GM19397 (cell line): Measurements from ENCODE around the gene SMPD4.
"Not testable (repeated sequence)": the region's sequence is repeated elsewhere in the genome, so short reads cannot be mapped to it uniquely, and the experiment has no call there.

Experiments
- ATAC-seq: cut with Tn5 transposase; IDR thresholded peaks from one replicate; pipeline ENCODE4 v1.9.1; 2021; ENCODE audit warnings: mild to moderate bottlenecking, moderate library complexity; ENCODE audit not compliant: unreplicated experiment

The SMPD4 gene

DNA sequence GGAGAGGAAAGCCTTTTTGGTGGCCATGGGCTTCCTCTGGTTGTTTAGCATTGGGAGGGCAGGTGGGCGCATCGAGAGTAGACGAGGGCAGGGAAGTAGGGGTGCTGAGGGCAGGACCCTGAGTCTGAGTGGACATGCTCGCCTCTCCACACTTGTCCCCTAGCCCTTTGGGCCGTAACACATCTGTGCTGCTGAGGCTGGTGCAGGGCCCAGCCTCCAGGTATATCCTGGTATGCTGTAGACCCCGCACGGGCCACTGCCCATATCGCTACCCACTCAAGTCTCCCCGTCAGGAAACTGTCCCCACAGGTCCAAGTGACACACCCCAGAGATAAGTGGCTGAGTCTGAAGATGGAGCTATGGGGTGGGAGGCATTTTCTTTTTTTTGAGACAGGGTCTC, 22.8 kb downstream of the SMPD4 start:
- no peak for ATAC-seq

DNA sequence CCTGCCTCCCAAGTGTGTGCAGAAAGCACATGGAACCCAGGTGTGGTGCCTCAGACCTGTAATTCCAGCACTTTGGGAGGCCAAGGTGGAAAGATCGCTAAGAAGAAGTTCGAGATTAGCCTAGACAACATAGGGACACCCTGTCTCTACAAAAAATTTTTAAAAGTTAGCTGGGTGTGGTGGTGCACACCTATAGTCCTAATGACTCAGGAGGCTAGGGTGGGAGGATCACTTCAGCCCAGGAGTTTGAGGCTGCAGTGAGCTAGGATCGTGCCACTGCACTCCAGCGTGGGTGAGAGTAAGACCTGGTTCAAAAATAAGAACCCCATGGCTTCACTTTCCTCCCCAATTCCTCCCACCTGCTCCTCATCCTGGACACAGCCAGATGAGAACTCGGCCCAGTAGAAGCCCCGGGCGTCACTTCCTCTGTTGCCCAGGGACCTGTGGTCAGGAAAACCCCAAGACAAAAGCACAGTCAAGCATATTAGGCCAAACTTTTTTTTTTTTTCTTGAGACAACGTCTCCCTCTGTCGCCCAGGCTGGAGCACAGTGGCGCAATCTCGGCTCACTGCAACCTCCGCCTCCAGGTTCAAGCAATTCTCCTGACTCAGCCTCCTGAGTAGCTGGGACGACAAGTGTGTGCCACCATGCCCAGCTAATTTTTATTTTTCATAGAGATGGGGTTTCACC, 23.4 kb downstream of the SMPD4 start:
- peak; percentile 85 for ATAC-seq

DNA sequence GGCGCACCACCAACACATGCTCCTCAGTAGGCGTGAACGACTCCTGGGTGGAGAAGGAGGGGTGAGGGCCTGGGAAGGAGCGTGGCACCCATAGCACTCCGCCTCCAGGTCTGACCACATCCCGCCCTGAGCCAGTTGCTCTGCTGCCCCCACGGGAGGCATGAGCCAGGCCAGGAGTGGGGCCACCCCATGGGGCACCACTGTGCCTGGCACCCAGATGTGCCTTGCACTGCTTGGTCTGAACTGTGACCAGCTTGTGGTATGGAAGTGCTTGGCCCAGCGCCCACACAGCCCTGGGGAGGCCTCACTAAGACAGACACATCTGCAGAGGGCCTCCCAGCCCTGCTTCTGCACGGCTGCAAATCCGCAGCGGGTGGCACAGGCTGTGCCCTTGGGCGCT, 24.0 kb downstream of the SMPD4 start:
- ATAC-seq: peak; percentile 36

DNA sequence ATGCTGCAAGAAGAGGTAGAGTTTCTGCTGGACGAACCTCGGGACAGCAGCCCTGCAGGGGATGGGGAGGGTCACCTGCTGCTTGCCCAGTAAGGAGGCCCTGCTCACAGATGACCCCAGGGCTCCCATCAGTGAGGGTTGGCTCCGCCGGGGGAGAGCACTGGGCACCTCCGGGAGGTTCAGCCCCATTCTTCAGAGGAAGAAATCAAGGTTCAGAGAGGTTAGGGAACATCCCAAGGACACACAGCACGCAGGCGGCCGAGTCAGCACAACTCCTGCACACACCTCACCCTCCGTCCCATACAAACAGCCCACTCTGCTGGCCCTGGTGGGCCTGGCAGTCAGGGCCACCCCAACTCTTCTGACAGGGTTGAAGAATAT, 24.8 kb downstream of the SMPD4 start:
- ATAC-seq: no peak

DNA sequence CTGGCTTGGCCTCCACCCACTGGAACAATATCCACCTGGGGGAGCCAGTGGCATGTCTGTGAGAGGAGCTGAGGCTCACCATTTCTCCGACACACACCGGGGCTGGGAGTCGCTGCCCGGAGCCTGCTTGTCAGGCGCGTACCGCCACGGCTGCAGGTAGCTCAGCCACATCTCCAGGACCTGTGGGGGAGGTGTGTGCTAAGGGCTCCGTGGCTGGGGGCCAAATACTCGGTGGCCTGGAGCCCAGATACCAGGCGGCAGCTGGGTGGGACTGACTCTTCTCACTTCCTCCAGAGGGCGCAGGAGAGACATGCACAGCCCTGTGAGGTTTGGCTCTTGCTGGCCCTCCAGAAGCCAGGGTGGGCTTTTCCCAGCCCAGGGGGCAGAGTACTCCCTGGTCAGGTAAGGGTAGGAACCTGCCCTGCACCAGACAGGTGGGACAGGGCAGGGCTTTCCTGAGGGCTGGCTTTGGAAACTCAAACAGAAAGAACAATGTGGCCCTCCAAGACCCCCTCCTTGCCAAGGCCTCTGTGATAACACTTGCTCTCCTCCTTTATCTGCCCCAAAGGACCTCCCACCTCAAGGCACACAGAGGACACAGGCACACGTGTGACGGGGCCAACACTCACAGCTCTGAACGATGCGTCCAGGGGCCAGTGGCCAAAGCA, 25.3 kb downstream of the SMPD4 start:
- ATAC-seq: not testable (repeated sequence)

DNA sequence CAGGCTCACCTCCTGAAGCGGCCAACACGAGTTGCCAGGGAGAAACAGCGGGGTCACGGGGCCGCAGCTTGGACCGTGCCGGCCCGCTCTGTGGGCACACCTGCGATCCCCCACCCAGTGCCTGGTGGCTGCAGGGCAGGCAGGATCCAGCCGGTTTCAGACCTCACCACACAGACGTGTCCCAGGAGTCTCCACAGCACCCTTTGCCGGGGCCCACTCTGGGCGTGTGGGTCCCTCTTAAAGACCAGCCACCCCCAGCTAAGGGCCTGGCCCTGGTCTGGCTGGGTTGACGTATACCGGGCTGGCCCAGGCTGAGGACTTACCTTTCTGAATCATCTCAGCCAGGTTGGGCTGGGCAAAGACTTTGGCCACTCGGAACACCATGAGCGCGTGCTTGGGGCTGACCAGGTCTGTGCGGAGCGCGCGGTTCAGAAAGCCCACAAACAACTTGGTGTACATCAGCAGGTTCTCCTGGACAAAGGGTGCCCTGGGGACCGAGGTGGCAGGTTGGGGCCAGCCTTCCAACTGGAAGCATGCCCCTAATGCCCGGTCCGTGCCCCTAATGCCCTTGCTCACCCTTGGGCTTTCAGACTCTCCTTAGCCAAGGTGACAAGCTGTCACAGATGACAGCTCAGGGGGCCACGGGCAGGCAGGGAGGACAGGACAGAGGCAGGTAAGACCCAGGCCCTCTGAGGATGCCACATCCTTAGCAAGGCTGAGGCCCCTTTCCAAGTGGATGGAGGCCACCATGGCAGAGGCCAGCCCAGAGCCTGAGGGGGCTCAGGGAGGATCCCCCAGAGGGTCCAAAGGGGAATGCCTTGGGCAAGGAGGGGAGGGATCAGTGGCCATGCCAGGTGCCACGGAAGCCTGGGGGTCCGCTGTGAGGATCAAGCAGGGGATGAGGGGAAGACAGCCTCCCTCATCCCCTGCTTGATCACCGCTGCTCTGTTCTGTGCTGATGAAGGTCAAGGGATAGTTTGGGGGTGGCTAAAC, 26.3 kb downstream of the SMPD4 start:
- ATAC-seq: no peak

DNA sequence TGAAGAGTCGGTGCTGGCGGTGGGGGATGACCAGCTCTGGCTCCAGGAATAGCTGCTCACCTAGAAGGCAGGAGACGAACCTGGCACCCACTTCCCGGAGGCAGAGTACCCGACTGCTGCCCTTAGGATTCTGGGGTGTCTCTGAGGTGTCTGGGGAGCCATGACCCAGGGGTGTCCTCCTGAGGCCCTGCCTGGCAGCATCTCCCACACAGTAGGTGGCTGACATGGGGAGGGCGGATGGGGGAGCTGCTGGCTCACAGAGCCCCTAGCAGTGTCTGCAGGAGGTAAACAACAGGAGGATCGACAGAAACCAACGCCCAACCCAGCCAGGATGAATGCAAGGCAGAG, 27.0 kb downstream of the SMPD4 start:
- ATAC-seq: not testable (repeated sequence)

DNA sequence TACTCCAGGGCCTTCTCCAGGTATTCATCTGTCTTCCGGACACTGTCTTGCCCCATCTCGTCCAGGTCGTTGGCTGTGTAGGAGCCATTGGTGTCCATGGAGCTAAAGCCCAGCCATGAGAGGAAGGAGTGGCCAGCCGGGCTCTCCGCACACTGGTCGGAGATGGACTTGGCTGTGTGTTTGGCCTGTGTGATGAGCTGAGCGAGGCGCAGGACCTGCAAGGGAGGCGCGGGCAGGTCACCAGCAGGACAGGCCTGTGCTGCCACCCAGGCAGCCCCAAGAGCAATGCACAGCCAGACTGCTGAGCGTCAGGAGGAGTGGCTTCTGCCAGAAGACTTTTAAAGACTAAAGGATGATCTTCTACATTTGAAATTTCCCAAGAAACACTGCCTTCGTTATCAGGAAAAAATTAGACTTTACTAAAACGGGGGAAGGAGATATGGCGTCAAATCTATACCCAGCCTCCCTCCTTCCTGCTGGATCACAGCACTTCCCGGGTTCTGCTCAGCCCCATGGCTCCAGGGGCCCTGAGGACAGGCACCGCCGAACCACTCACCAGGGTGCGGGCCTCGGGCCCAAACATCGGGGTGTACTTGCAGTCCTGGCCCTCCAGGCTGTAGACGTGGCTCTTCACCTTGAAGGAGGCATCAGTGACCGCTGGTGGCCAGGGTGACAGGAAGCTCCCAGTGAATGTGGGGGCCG, 27.5 kb downstream of the SMPD4 start:
- ATAC-seq: not testable (repeated sequence)

DNA sequence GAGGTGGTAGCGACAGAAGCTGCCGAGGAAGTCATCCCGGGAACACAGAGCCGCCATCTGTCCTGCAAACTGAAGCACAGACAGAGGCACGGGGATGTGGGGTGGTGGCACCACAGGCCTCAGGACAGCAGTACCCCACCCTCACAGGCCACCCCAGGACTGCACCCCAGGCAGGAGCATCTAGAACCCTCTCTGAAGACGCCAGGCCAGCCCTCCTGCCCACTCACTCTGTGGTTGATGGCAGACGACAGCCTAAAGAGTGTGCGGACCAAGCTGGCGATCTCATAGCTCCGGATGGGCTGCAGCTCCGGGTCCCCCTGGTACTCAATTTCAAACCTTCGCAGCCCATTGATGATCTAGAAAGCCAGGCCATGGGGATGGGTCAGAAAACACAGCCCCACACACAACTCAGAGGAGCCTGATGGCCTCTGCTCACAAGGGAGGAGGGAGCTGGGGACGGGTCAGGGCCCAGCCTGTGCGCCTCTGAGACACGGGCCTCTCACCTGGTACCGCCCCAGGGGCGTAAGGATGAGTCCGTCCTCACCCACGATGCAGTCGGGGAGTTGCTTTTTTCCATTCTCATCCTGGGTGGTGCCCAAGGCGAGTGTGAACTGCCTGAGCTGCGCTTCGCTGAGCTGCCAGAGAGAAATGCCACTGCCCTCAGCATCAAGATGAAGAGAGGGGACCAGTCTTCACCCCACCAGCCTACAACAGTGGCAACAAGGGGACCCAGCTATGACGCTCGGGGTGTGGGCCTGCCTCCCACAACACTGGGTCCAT, 28.4 kb downstream of the SMPD4 start:
- ATAC-seq: no peak

DNA sequence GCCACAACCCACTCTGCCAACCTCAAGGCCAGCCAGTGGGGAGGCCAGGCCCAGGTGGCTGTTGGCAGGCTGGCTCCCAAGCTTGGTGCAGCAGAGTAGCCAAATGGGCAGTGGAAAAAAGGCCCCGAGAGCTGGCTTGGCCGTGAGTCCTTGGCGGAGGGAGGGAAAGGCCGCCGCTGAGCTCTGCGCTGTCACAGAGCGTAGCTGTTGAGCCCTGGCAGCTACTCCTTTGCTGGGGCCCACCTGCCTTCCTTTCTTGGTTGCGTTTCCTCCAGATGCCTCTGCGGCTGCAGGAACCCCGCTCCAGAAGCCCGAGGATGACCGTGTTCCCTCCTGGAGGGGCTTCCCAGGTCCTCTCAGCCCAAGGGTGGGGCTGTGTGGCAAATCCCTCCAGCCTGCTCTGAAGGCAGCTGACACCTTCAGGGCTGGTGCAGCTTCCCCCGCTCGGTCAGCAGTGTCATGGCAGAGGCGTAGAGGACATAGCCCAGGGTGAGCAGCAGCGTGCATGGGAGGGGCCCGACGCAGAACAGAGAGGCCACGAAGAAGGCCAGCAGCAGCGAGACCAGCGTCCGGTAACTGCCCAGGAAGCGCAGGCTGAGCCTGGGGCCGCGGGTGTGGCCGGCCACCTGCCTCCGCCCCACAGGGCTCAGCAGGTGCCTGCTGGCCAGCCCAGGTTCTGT, 29.1 kb downstream of the SMPD4 start:
- ATAC-seq: not testable (repeated sequence)

DNA sequence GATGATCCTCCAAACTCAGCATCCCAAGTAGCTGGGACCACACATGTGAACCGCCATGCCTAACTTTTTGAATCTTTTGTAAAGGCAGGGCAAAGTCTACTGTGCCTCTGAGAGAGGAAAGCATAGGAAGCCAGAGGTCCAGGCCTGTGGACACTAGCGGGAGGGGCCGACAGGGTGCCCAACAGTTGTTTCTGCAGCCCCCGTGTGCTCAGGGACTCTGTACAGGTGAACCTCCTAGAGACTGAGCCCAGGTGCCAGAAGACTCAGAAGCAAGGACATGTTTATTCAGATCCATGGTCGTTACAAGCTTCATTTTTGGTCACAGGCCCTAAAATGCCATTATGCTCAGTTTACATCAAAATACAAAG, 30.3 kb downstream of the SMPD4 start:
- ATAC-seq: not testable (repeated sequence)

DNA sequence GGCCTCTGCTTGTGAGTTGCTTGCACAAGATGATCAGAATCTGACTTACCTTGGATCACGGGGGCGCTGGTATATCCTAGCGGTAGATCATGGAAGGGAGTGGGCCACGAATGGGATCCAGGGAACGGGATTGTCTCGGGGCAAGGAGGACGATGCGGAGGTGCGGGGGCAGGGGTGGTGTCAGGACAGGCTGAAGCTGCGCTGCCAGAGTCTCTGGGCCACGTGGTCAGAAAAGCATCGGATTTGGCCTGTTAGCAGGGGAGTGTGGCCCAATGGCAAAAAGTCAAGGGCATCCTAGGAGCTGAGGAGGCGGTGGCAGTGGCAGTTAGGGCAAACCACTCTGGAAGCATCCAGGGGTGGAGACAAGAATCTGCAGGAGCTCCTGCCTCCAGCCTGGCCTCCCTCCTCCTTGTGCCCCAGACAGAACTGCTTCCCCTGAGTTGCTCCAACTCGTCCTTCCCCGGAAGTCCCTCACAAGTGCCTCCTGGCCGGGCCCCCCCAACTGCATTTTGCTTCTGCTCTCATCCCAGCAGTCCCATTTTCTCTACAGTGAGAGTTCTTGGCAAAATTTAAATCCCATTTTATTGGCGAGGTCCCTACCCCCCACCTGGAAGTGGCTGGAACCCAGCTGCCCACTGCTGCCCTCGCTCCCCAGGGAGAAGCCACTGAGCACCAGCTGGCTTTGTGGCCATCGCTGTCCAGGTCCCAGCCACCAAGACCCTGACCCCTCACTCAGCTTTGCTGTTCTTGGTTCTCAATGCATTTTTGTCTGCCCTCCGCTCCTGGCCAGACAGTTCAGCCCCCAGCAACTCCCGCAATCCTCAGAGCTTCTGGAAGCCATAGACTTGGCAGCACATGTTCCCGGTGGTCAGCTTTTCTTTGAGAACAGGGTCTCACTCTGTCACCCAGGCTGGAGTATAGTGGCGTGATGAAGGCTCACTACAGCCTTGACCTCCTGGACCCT, 30.9 kb downstream of the SMPD4 start:
- no peak for ATAC-seq

DNA sequence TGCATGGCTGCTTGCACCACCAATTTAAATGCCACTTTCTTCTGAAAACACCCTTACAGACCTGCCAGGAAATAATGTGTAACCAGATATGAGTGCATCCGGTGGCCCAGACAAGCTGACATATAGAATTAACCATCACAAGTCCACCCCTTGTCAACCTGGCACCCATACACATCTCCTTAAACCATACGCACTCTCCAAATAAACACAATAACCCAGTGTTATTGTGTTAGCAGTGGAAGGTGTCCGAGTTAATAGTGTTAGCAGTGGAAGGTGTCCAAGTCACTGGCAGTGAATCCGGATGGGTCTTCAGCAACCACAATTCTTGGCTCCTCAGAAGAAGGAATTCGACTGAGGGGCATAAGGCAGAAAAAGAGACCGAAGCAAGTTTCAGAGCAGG, 32.9 kb downstream of the SMPD4 start:
- not testable (repeated sequence) for ATAC-seq

DNA sequence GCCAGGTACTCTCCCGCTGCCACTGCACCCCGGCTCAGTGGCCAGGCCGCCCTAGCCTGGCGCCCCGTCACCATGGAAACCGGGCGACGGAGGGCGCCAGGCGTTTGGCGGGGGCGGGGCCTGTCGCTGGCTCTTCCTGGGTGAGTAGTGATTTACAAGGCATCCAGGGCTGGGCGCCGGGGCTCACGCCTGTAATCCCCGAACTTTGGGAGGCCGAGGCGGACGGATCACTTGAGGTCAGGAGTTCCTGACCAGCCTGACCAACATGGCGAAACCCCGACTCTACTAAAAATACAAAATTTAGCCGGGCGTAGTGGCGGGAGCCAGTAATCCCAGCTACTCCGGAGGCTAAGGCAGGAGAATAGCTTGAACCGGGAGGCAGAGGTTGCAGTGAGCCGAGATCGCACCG, 36.4 kb downstream of the SMPD4 start, which contains the start of gene CCDC74B:
Gene CCDC74B (minus strand): TSS at position 107 of the 409 bp plus-strand sequence. CDS start 116 bp downstream, outside the sequence.
- peak; percentile 87 for ATAC-seq

DNA sequence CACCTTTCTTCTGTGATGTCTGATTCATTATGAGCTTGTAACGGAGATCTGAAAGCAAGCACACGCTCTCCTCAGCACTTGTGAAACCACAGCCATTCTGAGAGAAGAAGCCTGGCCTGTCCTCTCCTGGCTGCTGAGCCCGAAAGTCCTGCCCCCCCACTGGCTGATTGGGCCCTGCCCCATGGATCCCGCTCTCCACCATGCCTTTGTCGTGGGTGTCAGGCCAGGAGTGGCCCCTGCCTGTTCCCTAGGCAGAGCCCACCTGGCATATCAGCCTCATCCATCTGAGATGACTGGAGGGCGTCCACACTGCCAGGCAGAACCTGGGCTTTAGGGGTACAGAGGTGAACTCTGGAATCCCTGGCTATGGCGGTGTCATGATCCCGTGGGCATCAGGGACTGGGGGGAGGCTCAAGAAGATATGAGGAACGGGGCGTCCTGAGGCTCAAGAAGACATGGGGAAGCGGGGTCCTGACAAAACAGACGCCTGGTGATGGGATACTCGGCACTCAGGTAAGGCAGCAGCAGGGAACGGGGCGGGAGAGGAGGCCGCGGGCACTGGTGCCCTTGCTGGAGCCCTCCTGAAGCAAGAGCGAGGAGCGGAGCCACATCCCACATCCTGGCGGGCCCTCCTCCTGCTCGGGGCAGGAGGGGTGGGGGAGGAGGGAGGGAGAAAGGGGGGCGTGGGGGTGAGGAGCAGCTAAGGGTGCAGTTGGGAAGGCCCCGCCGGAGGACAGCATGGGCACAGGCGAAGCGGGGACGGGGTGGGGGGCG, 37.9 kb downstream of the SMPD4 start:
- not testable (repeated sequence) for ATAC-seq

DNA sequence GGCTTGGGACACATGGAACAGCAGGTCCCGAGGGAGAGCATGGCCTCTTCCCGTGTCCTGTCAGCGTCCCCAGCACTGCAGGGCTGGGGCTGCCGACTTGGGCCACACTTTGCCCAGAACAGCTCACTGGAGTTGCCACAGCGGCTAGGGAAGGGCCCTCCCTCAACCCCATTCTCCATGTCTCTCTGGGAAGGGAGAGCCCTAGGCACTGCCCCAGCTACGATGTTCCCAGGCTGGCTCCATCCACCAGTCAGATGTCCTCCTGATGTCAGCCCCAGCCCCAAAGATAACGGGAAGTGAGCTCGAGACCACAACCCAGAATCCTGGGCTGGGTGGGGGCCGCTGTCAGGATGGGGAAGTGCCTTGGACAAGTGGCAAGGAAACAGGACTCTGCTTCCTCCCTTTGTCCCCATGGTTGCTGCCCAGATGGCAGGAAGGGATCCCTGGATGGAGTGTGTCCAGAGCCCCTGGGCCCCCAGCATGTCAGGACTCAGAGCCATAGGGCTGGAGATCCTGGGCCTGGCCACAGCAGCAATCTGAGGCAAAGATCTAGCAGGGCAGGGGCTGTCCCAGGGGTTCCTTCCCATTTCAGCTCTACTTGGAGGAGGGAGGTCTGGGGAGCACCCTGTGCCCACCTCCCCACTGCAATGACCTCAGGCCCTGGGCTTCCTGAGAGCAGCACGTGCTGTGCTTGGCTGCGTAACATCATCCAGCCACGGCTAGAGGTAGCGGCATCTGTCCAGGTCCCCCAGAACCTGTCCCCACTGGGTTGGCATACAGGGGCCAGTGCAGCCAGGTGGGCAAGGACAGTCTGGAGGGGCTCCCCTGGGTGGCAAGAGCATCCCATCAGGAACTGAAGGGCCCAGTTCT, 38.8 kb downstream of the SMPD4 start:
- ATAC-seq: not testable (repeated sequence)
